OCI-LY1 (cell line): ENCODE results near the gene SEC61B.

ENCODE experiments used
- H2AFZ ChIP-seq: fragments of 200-600 bp; sonication (generic), shearing (Covaris generic); 2 replicates; pipeline ENCODE4 v1.6.0; 2014; ENCODE audit warnings: antibody characterized with exemption, mild to moderate bottlenecking, low read length
- H3F3A ChIP-seq: fragments of 200-600 bp; sonication (generic), shearing (Covaris generic); 2 replicates; pipeline ENCODE4 v1.6.0; 2014; ENCODE audit warnings: mild to moderate bottlenecking, antibody characterized with exemption, low read length, moderate library complexity; ENCODE audit not compliant: insufficient read depth
- H3K27ac ChIP-seq: fragments of 200-600 bp; sonication (generic); 2 replicates; pipeline ENCODE4 v1.5.1; 2014; ENCODE audit warnings: low read length, mixed run types, mild to moderate bottlenecking, low read depth; ENCODE audit not compliant: poor library complexity, severe bottlenecking
- H3K27me3 ChIP-seq: fragments of 200-600 bp; sonication (generic); 2 replicates; pipeline ENCODE4 v1.6.0; 2014; ENCODE audit warnings: antibody characterized with exemption, mild to moderate bottlenecking, low read length, moderate library complexity; ENCODE audit not compliant: insufficient read depth
- H3K36me3 ChIP-seq: fragments of 200-600 bp; sonication (generic); 2 replicates; pipeline ENCODE4 v1.6.1; 2014; ENCODE audit warnings: mild to moderate bottlenecking, antibody characterized with exemption, low read length, moderate library complexity, mixed read lengths; ENCODE audit not compliant: insufficient read depth
- H3K4me1 ChIP-seq: fragments of 200-600 bp; sonication (generic); 2 replicates; pipeline ENCODE4 v1.5.1; 2014; ENCODE audit warnings: mild to moderate bottlenecking, low read length, moderate library complexity; ENCODE audit not compliant: insufficient read depth, severe bottlenecking
- H3K4me2 ChIP-seq: fragments of 200-600 bp; sonication (generic), shearing (Covaris generic); 2 replicates; pipeline ENCODE4 v1.6.1; 2014; ENCODE audit warnings: low read length
- H3K4me3 ChIP-seq: fragments of 200-600 bp; sonication (generic); 2 replicates; pipeline ENCODE4 v1.5.1; 2014; ENCODE audit warnings: low read length, low read depth, mild to moderate bottlenecking, mixed read lengths; ENCODE audit not compliant: poor library complexity, severe bottlenecking
- H3K79me2 ChIP-seq: fragments of 200-600 bp; shearing (Covaris generic); 2 replicates; pipeline ENCODE4 v1.6.1; 2016; ENCODE audit warnings: mixed run types, low read length, mixed read lengths; ENCODE audit not compliant: insufficient read depth
- H3K9ac ChIP-seq: fragments of 200-600 bp; sonication (generic), shearing (Covaris generic); 2 replicates; pipeline ENCODE4 v1.6.1; 2014; ENCODE audit warnings: mild to moderate bottlenecking, low read length, mixed read lengths
- H3K9me2 ChIP-seq: fragments of 200-600 bp; sonication (generic), shearing (Covaris generic); 2 replicates; pipeline ENCODE4 v1.6.1; 2014; ENCODE audit warnings: low read depth, mild to moderate bottlenecking, low read length, mixed read lengths
- H3K9me3 ChIP-seq: fragments of 200-600 bp; shearing (Covaris generic); 2 replicates; pipeline ENCODE4 v1.6.1; 2014; ENCODE audit warnings: low read length, mixed read lengths
- H4K20me1 ChIP-seq: fragments of 200-600 bp; sonication (generic), shearing (Covaris generic); 2 replicates; pipeline ENCODE4 v1.6.0; 2016; ENCODE audit warnings: mild to moderate bottlenecking, low read length; ENCODE audit not compliant: insufficient read depth
- EZH2 ChIP-seq: fragments of 200-600 bp; sonication (generic), shearing (Covaris generic); IDR thresholded peaks from 2 replicates; pipeline ENCODE4 v1.8.0; 2017; ENCODE audit warnings: borderline replicate concordance, mixed run types, mild to moderate bottlenecking, antibody characterized with exemption, low read length, moderate library complexity, mixed read lengths
- TF ChIP-seq, protein P1 (sequence below): fragments of 200-600 bp; sonication (generic), shearing (Covaris generic); IDR thresholded peaks from 2 replicates; pipeline ENCODE4 v1.5.1; 2017; ENCODE audit warnings: mild to moderate bottlenecking, antibody characterized with exemption, low read length, moderate library complexity, mixed read lengths

Gene SEC61B

GRCh38 chr9:99239341-99240060 is 17.4 kb downstream of the SEC61B start:
- H3F3A ChIP-seq, result peaks cover 1% of the 10 kb centered on the region; the same call in 1 of the 2 replicates
- no peaks in the 10 kb centered on the region for H4K20me1 ChIP-seq
- H3K4me1 ChIP-seq, result peaks cover 85% of the 10 kb centered on the region
- no peaks in the 10 kb centered on the region for H3K9me2 ChIP-seq
- H3K4me2 ChIP-seq, result peak overlapping the region; percentile 22; the same call in 1 of the 2 replicates
- H3K27me3 ChIP-seq, result no peaks in the 10 kb centered on the region
- H3K4me3 ChIP-seq, result no peak overlapping the region
- peak overlapping the region; percentile 54; the same call in 1 of the 2 replicates for H3K9ac ChIP-seq
- H3K36me3 ChIP-seq, result peaks cover 27% of the 10 kb centered on the region
- no peak for TF ChIP-seq EZH2
- TF ChIP-seq, protein P1, sequence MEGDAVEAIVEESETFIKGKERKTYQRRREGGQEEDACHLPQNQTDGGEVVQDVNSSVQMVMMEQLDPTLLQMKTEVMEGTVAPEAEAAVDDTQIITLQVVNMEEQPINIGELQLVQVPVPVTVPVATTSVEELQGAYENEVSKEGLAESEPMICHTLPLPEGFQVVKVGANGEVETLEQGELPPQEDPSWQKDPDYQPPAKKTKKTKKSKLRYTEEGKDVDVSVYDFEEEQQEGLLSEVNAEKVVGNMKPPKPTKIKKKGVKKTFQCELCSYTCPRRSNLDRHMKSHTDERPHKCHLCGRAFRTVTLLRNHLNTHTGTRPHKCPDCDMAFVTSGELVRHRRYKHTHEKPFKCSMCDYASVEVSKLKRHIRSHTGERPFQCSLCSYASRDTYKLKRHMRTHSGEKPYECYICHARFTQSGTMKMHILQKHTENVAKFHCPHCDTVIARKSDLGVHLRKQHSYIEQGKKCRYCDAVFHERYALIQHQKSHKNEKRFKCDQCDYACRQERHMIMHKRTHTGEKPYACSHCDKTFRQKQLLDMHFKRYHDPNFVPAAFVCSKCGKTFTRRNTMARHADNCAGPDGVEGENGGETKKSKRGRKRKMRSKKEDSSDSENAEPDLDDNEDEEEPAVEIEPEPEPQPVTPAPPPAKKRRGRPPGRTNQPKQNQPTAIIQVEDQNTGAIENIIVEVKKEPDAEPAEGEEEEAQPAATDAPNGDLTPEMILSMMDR, result no peak
- no peak overlapping the region for H2AFZ ChIP-seq
- peak overlapping the region; percentile 99 for H3K27ac ChIP-seq
- no peaks in the 10 kb centered on the region for H3K79me2 ChIP-seq
- H3K9me3 ChIP-seq, result 0 out of 2 replicates have a peak, but pooled peaks cover 4% of the 10 kb centered on the region

GRCh38 chr9:99241106-99241505 is 19.0 kb downstream of the SEC61B start:
- Histone ChIP-seq H3K27ac (peak overlapping the region; percentile 99), H3K9me2 (no peaks in the 10 kb centered on the region), H3K4me3 (no peak overlapping the region), H3K9ac (peak overlapping the region; percentile 20; the same call in 1 of the 2 replicates), H4K20me1 (no peaks in the 10 kb centered on the region), H3F3A (peaks cover 3% of the 10 kb centered on the region; the same call in 1 of the 2 replicates), H3K4me2 (no peak overlapping the region), H3K9me3 (0 out of 2 replicates have a peak, but pooled peaks cover 4% of the 10 kb centered on the region), H3K27me3 (no peaks in the 10 kb centered on the region), H3K4me1 (peaks cover 85% of the 10 kb centered on the region), H2AFZ (peak overlapping the region; percentile 48; the same call in 1 of the 2 replicates), H3K36me3 (peaks cover 27% of the 10 kb centered on the region), H3K79me2 (no peaks in the 10 kb centered on the region)
- TF ChIP-seq, protein P1, result peak; percentile 62
- TF ChIP-seq EZH2, result no peak

GRCh38 chr9:99244344-99245260 is 22.5 kb downstream of the SEC61B start:
- no peaks in the 10 kb centered on the region for H3K27me3 ChIP-seq
- H2AFZ ChIP-seq, result 0 out of 2 replicates have a peak overlapping the region, but pooled peaks have one; percentile 41
- H3K9me2 ChIP-seq, result no peaks in the 10 kb centered on the region
- H3K4me2 ChIP-seq, result peak overlapping the region; percentile 54
- H3K9me3 ChIP-seq, result 0 out of 2 replicates have a peak, but pooled peaks cover 4% of the 10 kb centered on the region
- TF ChIP-seq, protein P1, result no peak
- TF ChIP-seq EZH2, result no peak
- peak overlapping the region; percentile 15 for H3K4me3 ChIP-seq
- H3K9ac ChIP-seq, result peak overlapping the region; percentile 54
- no peaks in the 10 kb centered on the region for H3K79me2 ChIP-seq
- H4K20me1 ChIP-seq, result no peaks in the 10 kb centered on the region
- peaks cover 11% of the 10 kb centered on the region; the same call in 1 of the 2 replicates for H3K36me3 ChIP-seq
- H3K27ac ChIP-seq, result peak overlapping the region; percentile 93
- H3F3A ChIP-seq, result peaks cover 3% of the 10 kb centered on the region; the same call in 1 of the 2 replicates
- H3K4me1 ChIP-seq, result peaks cover 51% of the 10 kb centered on the region
